Neutrophil (primary cell): ENCODE measurements around the gene IFT27.

ENCODE experiments used
- H3K27ac ChIP-seq: fragments of 200-600 bp; sonication (generic); 2 replicates; pipeline ENCODE4 v1.5.1; 2016; ENCODE audit warnings: mild to moderate bottlenecking, moderate library complexity
- H3K27me3 ChIP-seq: fragments of 200-600 bp; sonication (generic); 2 replicates; pipeline ENCODE4 v1.6.0; 2016; ENCODE audit warnings: mild to moderate bottlenecking
- H3K36me3 ChIP-seq: fragments of 200-600 bp; sonication (generic); 2 replicates; pipeline ENCODE4 v1.5.1; 2017
- H3K4me1 ChIP-seq, 2 experiments: fragments of 200-600 bp in 1 of 2; sonication (generic) in 1 of 2; 1 replicate in 1 of 2; 2 replicates in 1 of 2; pipeline versions ENCODE4 v1.5.1 to v1.6.1; 2013 to 2016; ENCODE audit warnings: low read depth in 1 of 2, low read length in 1 of 2, mild to moderate bottlenecking in 1 of 2, moderate library complexity in 1 of 2; ENCODE audit not compliant: control insufficient read depth in 1 of 2, insufficient read depth in 1 of 2
- H3K4me3 ChIP-seq, 2 experiments: fragments of 200-600 bp in 1 of 2; sonication (generic) in 1 of 2; 1 replicate in 1 of 2; 2 replicates in 1 of 2; pipeline ENCODE4 v1.5.1; 2013 to 2016; ENCODE audit warnings: low read depth in 1 of 2, low read length in 1 of 2, mild to moderate bottlenecking in 1 of 2, moderate library complexity in 1 of 2
- H3K9me3 ChIP-seq: fragments of 200-600 bp; sonication (generic); 2 replicates; pipeline ENCODE4 v1.5.1; 2016
- CTCF ChIP-seq: fragments of 200-600 bp; sonication (generic); IDR thresholded peaks from 2 replicates; pipeline ENCODE4 v1.5.1; 2016; ENCODE audit warnings: antibody characterized with exemption

Gene IFT27

GRCh38 chr22:36772451-36772850, 3.5 kb downstream of the IFT27 start:
- Histone ChIP-seq H3K27ac (no peak overlapping the region), H3K36me3 (peaks cover under 1% of the 10 kb centered on the region), H3K4me1 (peaks cover 17 to 24% of the 10 kb centered on the region in 2 experiments), H3K4me3 (no peak overlapping the region), H3K27me3 (no peaks in the 10 kb centered on the region), H3K9me3 (no peaks in the 10 kb centered on the region)
- TF ChIP-seq CTCF = no peak

GRCh38 chr22:36771356-36772063, 4.4 kb downstream of the IFT27 start:
- peaks cover 9% of the 10 kb centered on the region for H3K36me3 ChIP-seq
- no peak overlapping the region for H3K4me3 ChIP-seq
- no peaks in the 10 kb centered on the region for H3K27me3 ChIP-seq
- H3K9me3 ChIP-seq = no peaks in the 10 kb centered on the region
- TF ChIP-seq CTCF = no peak
- peaks cover 13 to 18% of the 10 kb centered on the region in 2 experiments for H3K4me1 ChIP-seq
- no peak overlapping the region for H3K27ac ChIP-seq

- peaks cover 10 to 17% of the 10 kb centered on the region in 2 experiments for H3K4me1 ChIP-seq
- TF ChIP-seq CTCF = no peak
- H3K27ac ChIP-seq = no peak overlapping the region
- no peaks in the 10 kb centered on the region for H3K9me3 ChIP-seq
- H3K27me3 ChIP-seq = no peaks in the 10 kb centered on the region
- H3K4me3 ChIP-seq = no peak overlapping the region
- peaks cover 16% of the 10 kb centered on the region for H3K36me3 ChIP-seq
Observed at GRCh38 chr22:36770513-36771231, 5.2 kb downstream of the IFT27 start.

GRCh38 chr22:36769541-36770512, 6.1 kb downstream of the IFT27 start:
- Histone ChIP-seq H3K36me3 (peaks cover 24% of the 10 kb centered on the region), H3K4me1 (peaks cover 1 to 9% of the 10 kb centered on the region in 2 experiments), H3K9me3 (no peaks in the 10 kb centered on the region), H3K4me3 (no peak overlapping the region), H3K27ac (no peak overlapping the region), H3K27me3 (no peaks in the 10 kb centered on the region)
- TF ChIP-seq CTCF = no peak

GRCh38 chr22:36768616-36769015, 7.3 kb downstream of the IFT27 start:
- TF ChIP-seq CTCF = no peak
- Histone ChIP-seq H3K4me1 (peaks cover 0 to 6% of the 10 kb centered on the region in 2 experiments), H3K9me3 (no peaks in the 10 kb centered on the region), H3K27me3 (no peaks in the 10 kb centered on the region), H3K36me3 (peaks cover 26% of the 10 kb centered on the region), H3K27ac (no peak overlapping the region), H3K4me3 (no peak overlapping the region)
